Natural killer cell (primary cell): ENCODE results near the gene MAP2K3. TPM values are rescaled to one million over a fixed set of nuclear protein-coding genes. Genes with fewer than 3 reads are reported as not detected.
A peak's percentile ranks its signal among the peaks of the same experiment; 100 is the strongest.

Experiments
- ATAC-seq, 3 donors: fragments of 150-1000 bp in 2 of 3; fragments of 200-7000 bp in 1 of 3; cut with Tn5 transposase; 1 replicate in 1 of 3; 2 replicates in 2 of 3; pipeline ENCODE4 v1.10.0; 2021; ENCODE audit warnings: mild to moderate bottlenecking in 2 of 3, moderate library complexity in 2 of 3
- DNase-seq, 2 donors: peaks; one replicate each; pipeline versions ENCODE4 v3.0.0 to v3.0.0-alpha.2; 2013 to 2021; ENCODE audit warnings: mixed read lengths in 1 of 2
- H3K27ac ChIP-seq: one replicate; pipeline ENCODE4 v1.5.1; 2013; ENCODE audit warnings: mild to moderate bottlenecking, low read length
- H3K27me3 ChIP-seq: one replicate; pipeline ENCODE4 v1.6.1; 2013; ENCODE audit warnings: low read length; ENCODE audit not compliant: control insufficient read depth, insufficient read depth
- H3K36me3 ChIP-seq: one replicate; pipeline ENCODE4 v1.6.1; 2013; ENCODE audit warnings: low read length; ENCODE audit not compliant: control insufficient read depth, insufficient read depth
- H3K4me1 ChIP-seq: one replicate; pipeline ENCODE4 v1.6.1; 2013; ENCODE audit warnings: low read length; ENCODE audit not compliant: control insufficient read depth, insufficient read depth
- H3K4me3 ChIP-seq: one replicate; pipeline ENCODE4 v1.5.1; 2013; ENCODE audit warnings: low read length
- H3K9me3 ChIP-seq: one replicate; pipeline ENCODE4 v1.6.1; 2013; ENCODE audit warnings: low read length; ENCODE audit not compliant: control insufficient read depth, insufficient read depth
- H3K27ac Mint-ChIP-seq, 2 donors: one replicate each; pipeline ENCODE4 v1.8.0; 2022; ENCODE audit warnings: mild to moderate bottlenecking in 2 of 2, mixed read lengths in 2 of 2, moderate library complexity in 1 of 2
- H3K27me3 Mint-ChIP-seq, 2 donors: one replicate each; pipeline ENCODE4 v1.8.0; 2022; ENCODE audit warnings: low read depth in 2 of 2, mixed read lengths in 2 of 2
- H3K36me3 Mint-ChIP-seq: one replicate; pipeline ENCODE4 v1.8.0; 2022; ENCODE audit warnings: mixed read lengths
- H3K4me1 Mint-ChIP-seq, 2 donors: one replicate each; pipeline ENCODE4 v1.8.0; 2022; ENCODE audit warnings: mixed read lengths in 2 of 2
- H3K4me3 Mint-ChIP-seq: one replicate; pipeline ENCODE4 v1.8.0; 2022; ENCODE audit warnings: mild to moderate bottlenecking, moderate library complexity, mixed read lengths
- H3K9me3 Mint-ChIP-seq, 2 donors: one replicate each; pipeline ENCODE4 v1.8.0; 2022; ENCODE audit warnings: mixed read lengths in 2 of 2
- WGBS: methylation state at CpG from one replicate; pipeline ENCODE4 v1.1.7; 2013; ENCODE audit warnings: missing lambda C conversion rate; ENCODE audit not compliant: insufficient coverage; 5-methylcytosine and 5-hydroxymethylcytosine counted together
- intact Hi-C: fragments of 100-400 bp; cut with micrococcal nuclease; formaldehyde crosslinking; loops from one replicate; pipeline ENCODE4 v1.14.2; 2022
- total RNA-seq, 4 donors: library from RNA; stranded (reverse); fragments of 120-200 nt in 1 of 4; gene quantifications; one replicate each; pipeline versions ENCODE4 v1.2.3 to v1.2.4, GENCODE V29; 2013 to 2022
- TF ChIP-seq, protein P1 (sequence below): fragments of 200-600 bp; IDR thresholded peaks from one replicate; pipeline ENCODE4 v1.8.0; 2022; ENCODE audit warnings: antibody characterized with exemption

MAP2K3 gene
- total RNA-seq, 3 donors from 2014 or later (not counting 1 experiment from before 2014, with no cell fraction given): 139 to 165 (median 162) TPM

DNA sequence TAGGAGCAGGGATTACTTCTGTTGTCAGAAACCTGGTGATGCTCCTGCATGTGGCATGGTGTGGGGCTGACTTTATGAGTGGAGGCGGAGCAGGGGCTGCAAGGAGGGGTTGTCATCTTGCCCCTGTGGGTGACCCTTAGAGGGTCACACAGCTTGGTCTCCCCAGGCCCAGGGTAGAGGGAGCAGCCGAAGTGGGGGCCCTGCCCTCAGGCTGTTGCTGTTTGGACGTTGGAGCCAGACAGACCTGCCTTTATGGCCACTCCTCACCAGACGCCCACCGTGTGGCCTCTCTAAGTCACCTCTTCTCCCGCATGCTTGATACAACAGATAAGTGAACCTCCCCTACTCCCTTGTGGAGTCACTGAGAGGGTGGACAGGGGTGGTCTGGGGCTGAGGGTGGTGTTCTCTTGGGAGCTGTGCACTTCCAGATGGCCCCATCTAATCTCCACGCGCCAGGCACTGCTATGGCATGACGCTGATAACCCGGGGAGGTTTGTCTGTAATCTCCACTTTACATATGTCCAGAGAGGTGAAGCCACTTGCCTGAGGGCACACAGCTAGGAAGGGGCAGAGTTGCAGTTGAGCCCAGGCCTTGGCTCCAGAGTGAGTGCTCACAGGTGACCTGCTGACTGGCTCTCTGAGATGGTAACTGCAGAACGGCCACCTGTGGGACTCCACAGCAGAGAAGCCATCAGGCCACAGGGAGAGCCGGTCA is 10.0 kb downstream of the MAP2K3 start:
- intact Hi-C loops: no loop called here
- Histone ChIP-seq H3K9me3 (peaks cover 18% of the 10 kb centered on the region), H3K4me1 (peaks cover 69% of the 10 kb centered on the region), H3K4me3 (no peak overlapping the region), H3K27ac (no peak overlapping the region), H3K27me3 (no peaks in the 10 kb centered on the region), H3K36me3 (peaks cover 24% of the 10 kb centered on the region)
- Mint-ChIP-seq H3K4me1 (peaks cover 43 to 52% of the 10 kb centered on the region in 2 donors), H3K4me3 (peak overlapping the region; percentile 37), H3K36me3 (no peaks in the 10 kb centered on the region), H3K27ac (peak overlapping the region; percentile 83 to 88), H3K9me3 (peaks cover 0 to 2% of the 10 kb centered on the region in 2 donors), H3K27me3 (no peaks in the 10 kb centered on the region)
- WGBS: 71% methylated on average over 12 of the region's 12 CpGs
- DNase-seq: no peak
- ATAC-seq: no peak
- TF ChIP-seq, protein P1, sequence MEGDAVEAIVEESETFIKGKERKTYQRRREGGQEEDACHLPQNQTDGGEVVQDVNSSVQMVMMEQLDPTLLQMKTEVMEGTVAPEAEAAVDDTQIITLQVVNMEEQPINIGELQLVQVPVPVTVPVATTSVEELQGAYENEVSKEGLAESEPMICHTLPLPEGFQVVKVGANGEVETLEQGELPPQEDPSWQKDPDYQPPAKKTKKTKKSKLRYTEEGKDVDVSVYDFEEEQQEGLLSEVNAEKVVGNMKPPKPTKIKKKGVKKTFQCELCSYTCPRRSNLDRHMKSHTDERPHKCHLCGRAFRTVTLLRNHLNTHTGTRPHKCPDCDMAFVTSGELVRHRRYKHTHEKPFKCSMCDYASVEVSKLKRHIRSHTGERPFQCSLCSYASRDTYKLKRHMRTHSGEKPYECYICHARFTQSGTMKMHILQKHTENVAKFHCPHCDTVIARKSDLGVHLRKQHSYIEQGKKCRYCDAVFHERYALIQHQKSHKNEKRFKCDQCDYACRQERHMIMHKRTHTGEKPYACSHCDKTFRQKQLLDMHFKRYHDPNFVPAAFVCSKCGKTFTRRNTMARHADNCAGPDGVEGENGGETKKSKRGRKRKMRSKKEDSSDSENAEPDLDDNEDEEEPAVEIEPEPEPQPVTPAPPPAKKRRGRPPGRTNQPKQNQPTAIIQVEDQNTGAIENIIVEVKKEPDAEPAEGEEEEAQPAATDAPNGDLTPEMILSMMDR: no peak

DNA sequence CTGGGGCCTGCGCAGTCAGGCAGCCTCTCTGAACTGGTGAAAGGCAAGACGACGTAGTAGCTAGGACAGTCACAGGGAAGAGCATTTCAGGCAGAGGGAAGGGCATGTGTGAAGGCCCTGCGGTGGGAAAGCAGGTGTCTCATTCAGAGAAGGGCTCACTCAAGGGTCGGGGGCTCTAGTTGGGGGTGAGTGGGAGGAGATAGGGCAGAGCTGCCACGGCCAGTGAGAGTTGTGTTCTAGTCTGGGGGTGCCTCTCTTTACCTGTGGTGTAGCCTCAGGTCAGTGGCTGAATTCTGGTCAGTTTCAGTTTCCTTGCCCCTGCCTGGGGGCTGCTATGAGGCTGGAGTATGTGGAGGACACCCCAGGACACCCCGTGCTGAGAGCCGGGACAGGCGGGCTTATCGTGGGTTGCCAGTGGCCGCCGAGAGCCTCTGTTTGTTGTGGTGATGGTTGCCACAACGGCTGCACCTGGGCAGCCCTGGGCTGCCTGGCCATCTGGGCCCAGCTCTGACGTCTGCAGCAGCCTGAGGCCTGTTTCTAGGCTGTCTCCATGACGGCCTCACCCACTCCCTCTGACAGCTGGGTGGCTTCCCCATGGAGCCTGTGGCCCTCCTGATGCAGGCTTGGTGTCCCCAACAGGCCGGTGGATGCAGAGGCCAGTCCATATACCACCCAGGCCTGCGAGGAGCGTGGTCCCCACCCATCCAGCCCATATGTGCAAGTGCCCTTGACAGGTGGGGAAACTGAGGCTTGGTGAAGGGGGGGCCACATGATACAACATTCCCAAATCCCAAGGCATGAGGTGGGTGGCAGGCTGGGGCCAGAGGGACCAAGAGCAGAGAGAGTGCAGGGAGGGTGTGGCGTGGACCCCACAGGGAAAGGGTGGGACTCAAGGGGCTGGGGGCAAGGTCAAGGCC is 10.8 kb downstream of the MAP2K3 start:
- Histone ChIP-seq H3K27ac (no peak overlapping the region), H3K4me1 (peaks cover 61% of the 10 kb centered on the region), H3K27me3 (no peaks in the 10 kb centered on the region), H3K4me3 (no peak overlapping the region), H3K9me3 (peaks cover 18% of the 10 kb centered on the region), H3K36me3 (peaks cover 30% of the 10 kb centered on the region)
- DNase-seq: no peak
- TF ChIP-seq, protein P1: no peak
- intact Hi-C loops: no loop called here
- ATAC-seq: peak in 2 of 3 donors; percentile 5 to 8
- 72% methylated on average over 19 of the region's 19 CpGs for WGBS
- Mint-ChIP-seq H3K36me3 (no peaks in the 10 kb centered on the region), H3K27me3 (no peaks in the 10 kb centered on the region), H3K27ac (peak overlapping the region; percentile 83 to 88), H3K9me3 (peaks cover 0 to 2% of the 10 kb centered on the region in 2 donors), H3K4me1 (peaks cover 43 to 52% of the 10 kb centered on the region in 2 donors), H3K4me3 (peak overlapping the region; percentile 37)

DNA sequence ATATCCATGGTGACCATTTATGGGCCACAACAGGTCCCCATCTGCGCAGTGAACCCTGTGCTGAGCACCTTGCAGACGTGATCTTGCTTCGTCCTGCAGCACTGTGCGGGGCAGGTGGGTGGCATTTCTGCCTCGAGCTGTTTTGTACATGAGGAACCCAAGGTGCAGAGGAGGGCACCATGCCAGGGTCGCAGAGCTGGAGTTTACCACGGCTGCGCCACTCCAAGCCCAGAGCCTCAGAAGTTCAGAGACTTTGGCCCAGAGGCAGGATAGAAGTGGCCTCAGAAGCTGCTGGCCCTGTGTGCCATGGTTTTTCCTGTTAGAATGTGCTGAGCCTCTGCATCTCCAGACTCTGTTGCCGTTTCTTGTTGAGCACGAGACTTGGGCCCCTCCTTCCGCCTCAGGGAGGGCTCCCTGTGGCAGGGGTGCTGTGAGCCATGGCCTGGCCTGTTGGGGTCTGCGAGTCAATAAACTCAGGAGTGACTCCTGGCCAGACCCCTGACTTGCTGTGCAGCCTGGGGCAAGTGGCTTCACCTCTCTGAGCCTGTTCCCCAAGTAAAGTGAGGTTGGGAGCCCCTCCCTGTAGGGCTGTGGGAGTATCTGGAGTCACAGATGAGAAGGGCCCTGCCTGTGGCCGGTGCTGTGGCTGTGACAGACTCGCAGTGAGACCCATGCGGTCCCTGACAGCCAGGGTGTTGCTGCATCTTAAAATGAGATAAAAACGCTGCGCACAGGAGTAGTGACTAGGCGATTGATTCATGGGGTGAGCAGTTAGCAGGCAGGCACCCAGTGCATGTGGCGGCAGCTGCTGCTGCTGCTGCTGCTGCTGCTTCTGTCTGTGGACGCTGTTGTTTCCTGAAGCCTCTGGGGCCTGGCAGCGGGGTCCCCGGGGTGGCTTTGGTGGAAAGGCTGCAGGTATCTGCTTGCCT is 11.8 kb downstream of the MAP2K3 start:
- ATAC-seq (peak; percentile 71 to 89 (median 82)), DNase-seq (peak in 1 of 2 donors; percentile 60)
- peaks cover 33 to 44% of the 10 kb centered on the region in 2 donors for H3K4me1 Mint-ChIP-seq
- TF ChIP-seq, protein P1: no peak
- peak overlapping the region; percentile 78 for H3K4me3 Mint-ChIP-seq
- peaks cover 18% of the 10 kb centered on the region for H3K9me3 ChIP-seq
- peak overlapping the region; percentile 83 to 88 for H3K27ac Mint-ChIP-seq
- peaks cover 60% of the 10 kb centered on the region for H3K4me1 ChIP-seq
- 62% methylated on average over 22 of the region's 22 CpGs for WGBS
- peaks cover 6% of the 10 kb centered on the region for H3K36me3 Mint-ChIP-seq
- H3K36me3 ChIP-seq: peaks cover 39% of the 10 kb centered on the region
- H3K27me3 Mint-ChIP-seq: no peaks in the 10 kb centered on the region
- intact Hi-C loops: loop anchor here (1.0 kb wide), 1 partner anchor 8 kb away; no protein-coding TSS in a partner anchor
- peaks cover 0 to 2% of the 10 kb centered on the region in 2 donors for H3K9me3 Mint-ChIP-seq
- no peak overlapping the region for H3K4me3 ChIP-seq
- H3K27ac ChIP-seq: peak overlapping the region; percentile 24
- no peaks in the 10 kb centered on the region for H3K27me3 ChIP-seq
